Measurements from ENCODE around the gene CPNE6. TPM values are rescaled to one million over a fixed set of nuclear protein-coding genes. Genes with fewer than 3 reads are reported as not detected.

Gene CPNE6
- total and polyA plus RNA-seq, 2 of the 8 experiments (the other 6 are each of a cell fraction or from before 2014, with no cell fraction given): 0.05 TPM; not detected in 1

- ChIA-PET CTCF (ENCODE audit: partially characterized antibody) (interaction anchor here (0.7 to 9.6 kb wide), 36 partner anchors 9 to 374 kb away, joined by 3 to 234 read pairs (median 4); partner anchors contain the start of genes CIDEB, CPNE6, DCAF11 and DHRS4L2), POLR2A (ENCODE audit: partially characterized antibody) (interaction anchor here (0.5 to 6.5 kb wide), 17 partner anchors 11 to 130 kb away, joined by 3 to 97 read pairs (median 5); partner anchors contain the start of genes CPNE6, EMC9, PCK2 and PSME2)
- no peak overlapping the region for H3K27ac ChIP-seq (ENCODE audit: low read depth, low read length)
- H3K23ac ChIP-seq (ENCODE audit: insufficient read length): no peak overlapping the region
- H3K14ac ChIP-seq (ENCODE audit: insufficient read length): no peak overlapping the region
- H4K8ac ChIP-seq (ENCODE audit: extremely low read depth, insufficient read depth, low read length): no peak overlapping the region
- H3K4me1 ChIP-seq (replicated peaks in 1 of 4; ENCODE audit: control insufficient read depth in 3 of 4, insufficient read depth in 4 of 4, low read length in 3 of 4): peaks cover 0 to 3% (median 0%) of the 10 kb centered on the region in 4 experiments; a peak in 1 of 7 replicates
- 93% methylated on average over 10 of the region's 14 CpGs; no CpG with 5 or more reads in 1 of the 2 experiments for WGBS, 2 experiments (ENCODE audit: extremely low coverage in 1 of 2, insufficient coverage in 1 of 2, insufficient read length in 1 of 2, insufficient replicate concordance in 2 of 2, low coverage in 1 of 2, low lambda C conversion rate in 2 of 2, missing lambda C conversion rate in 1 of 2)
- H3K4me2 ChIP-seq (ENCODE audit: insufficient read depth in 1 of 2, low read depth in 2 of 2, low read length in 2 of 2): no peak overlapping the region
- H2BK12ac ChIP-seq (ENCODE audit: low read depth, low read length): no peak overlapping the region
- TF ChIP-seq, protein P1, sequence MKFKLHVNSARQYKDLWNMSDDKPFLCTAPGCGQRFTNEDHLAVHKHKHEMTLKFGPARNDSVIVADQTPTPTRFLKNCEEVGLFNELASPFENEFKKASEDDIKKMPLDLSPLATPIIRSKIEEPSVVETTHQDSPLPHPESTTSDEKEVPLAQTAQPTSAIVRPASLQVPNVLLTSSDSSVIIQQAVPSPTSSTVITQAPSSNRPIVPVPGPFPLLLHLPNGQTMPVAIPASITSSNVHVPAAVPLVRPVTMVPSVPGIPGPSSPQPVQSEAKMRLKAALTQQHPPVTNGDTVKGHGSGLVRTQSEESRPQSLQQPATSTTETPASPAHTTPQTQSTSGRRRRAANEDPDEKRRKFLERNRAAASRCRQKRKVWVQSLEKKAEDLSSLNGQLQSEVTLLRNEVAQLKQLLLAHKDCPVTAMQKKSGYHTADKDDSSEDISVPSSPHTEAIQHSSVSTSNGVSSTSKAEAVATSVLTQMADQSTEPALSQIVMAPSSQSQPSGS (IDR thresholded peaks at IDR 0.05; ENCODE audit: low read length): no peak
- no peak for TF ChIP-seq NANOG (IDR thresholded peaks at IDR 0.05; ENCODE audit: insufficient read depth, low read depth, low read length, poor library complexity, severe bottlenecking)
- no peak for TF ChIP-seq EGR1 (IDR thresholded peaks at IDR 0.05; ENCODE audit: borderline replicate concordance, low read depth, low read length)
- TF ChIP-seq POLR2A (IDR thresholded peaks at IDR 0.05; ENCODE audit: control extremely low read depth in 1 of 2, low read depth in 2 of 2, low read length in 2 of 2): no peak
- TF ChIP-seq KDM1A (IDR thresholded peaks at IDR 0.05; ENCODE audit: borderline replicate concordance, low read length): no peak
- H2BK120ac ChIP-seq (replicated peaks; ENCODE audit: low read depth, low read length): no peak overlapping the region
- DNase-seq (ENCODE audit: low read depth in 1 of 2, low spot score in 2 of 2): no peak
- H3K9me3 ChIP-seq (ENCODE audit: insufficient read depth in 2 of 2, low read depth in 1 of 2, low read length in 1 of 2): no peaks in the 10 kb centered on the region
- H3K18ac ChIP-seq (ENCODE audit: extremely low read depth, low read length): no peak overlapping the region; the same call in 1 of the 2 replicates
- no peak overlapping the region for H4K91ac ChIP-seq (replicated peaks; ENCODE audit: insufficient read length, low read length)
- no peak overlapping the region for H2BK20ac ChIP-seq (ENCODE audit: low read length)
- no peak overlapping the region for H3K9ac ChIP-seq (replicated peaks in 1 of 4; ENCODE audit: extremely low read depth in 1 of 4, low read depth in 3 of 4, low read length in 3 of 4)
- H2AFZ ChIP-seq (ENCODE audit: low read length): no peak overlapping the region
- no peaks in the 10 kb centered on the region; a peak in 1 of 8 replicates for H3K36me3 ChIP-seq (ENCODE audit: control insufficient read depth in 2 of 4, insufficient read depth in 4 of 4, low read length in 3 of 4)
- no peak overlapping the region for H3K56ac ChIP-seq (replicated peaks; ENCODE audit: insufficient read length, low read depth, low read length)
- no peaks in the 10 kb centered on the region for H3K27me3 ChIP-seq (replicated peaks in 1 of 4; ENCODE audit: control insufficient read depth in 3 of 4, extremely low read depth in 1 of 4, insufficient read depth in 3 of 4, low read length in 3 of 4)
- H3K79me1 ChIP-seq (ENCODE audit: low read depth, low read length): no peaks in the 10 kb centered on the region
- H4K20me1 ChIP-seq (replicated peaks in 1 of 2; ENCODE audit: control insufficient read depth in 1 of 2, insufficient read depth in 2 of 2, low read length in 2 of 2): peaks cover 0 to 2% of the 10 kb centered on the region in 2 experiments
- no peaks in the 10 kb centered on the region for H3K79me2 ChIP-seq (ENCODE audit: control insufficient read depth in 1 of 2, insufficient read depth in 2 of 2, low read length in 2 of 2)
- no peaks in the 10 kb centered on the region for H3K23me2 ChIP-seq (ENCODE audit: low read depth, low read length)
- no peak overlapping the region for H4K5ac ChIP-seq (ENCODE audit: insufficient read length, low read depth, low read length)
- no peak overlapping the region for H2AK5ac ChIP-seq (ENCODE audit: low read depth, low read length)
- no peak overlapping the region for H3K4me3 ChIP-seq (ENCODE audit: extremely low read depth in 1 of 4, insufficient read depth in 2 of 4, low read depth in 3 of 4, low read length in 4 of 4)
- no peak overlapping the region for H3K4ac ChIP-seq (replicated peaks; ENCODE audit: insufficient read length, low read depth, low read length)
- FAIRE-seq: no peak
- no peak overlapping the region; the same call in 1 of the 2 replicates for H2BK5ac ChIP-seq (ENCODE audit: low read depth, low read length)
- H2BK15ac ChIP-seq (ENCODE audit: low read length): no peak overlapping the region
These were observed 13.5 kb upstream of the CPNE6 start for GRCh38 chr14:24057867-24058259.

Measured in H1 (cell line).